ENCODE results near the gene PPP4C.

DNA sequence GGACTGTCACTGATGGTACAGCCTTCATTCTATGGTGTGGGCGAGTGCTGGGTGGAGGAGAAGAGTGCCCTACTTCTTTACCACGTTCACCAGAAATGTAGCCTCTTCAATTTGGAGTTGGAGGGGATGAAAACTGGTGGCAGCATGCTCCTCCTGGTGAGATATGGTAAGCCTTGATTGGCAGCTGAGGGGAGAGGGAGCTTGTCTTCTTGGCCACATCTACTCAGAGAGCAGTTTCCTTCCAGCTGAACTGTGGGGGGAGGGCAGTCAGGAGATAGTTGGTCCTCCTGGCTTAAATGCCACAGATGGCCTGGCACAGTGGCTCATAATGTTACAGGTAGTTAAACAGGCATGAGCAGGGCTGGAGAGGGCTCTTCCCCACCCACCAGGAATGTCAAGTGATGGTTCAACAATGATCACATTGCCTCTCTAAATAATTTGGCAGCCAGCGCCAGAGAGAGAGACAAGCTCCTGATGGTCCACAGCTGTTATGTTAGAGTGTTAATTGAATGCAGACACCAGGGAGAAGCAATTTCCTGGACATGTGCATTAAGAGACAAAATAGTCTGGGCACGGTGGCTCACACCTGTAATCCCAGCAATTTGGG, 56.2 kb downstream of the PPP4C start:
- TF ChIP-seq, protein P1, sequence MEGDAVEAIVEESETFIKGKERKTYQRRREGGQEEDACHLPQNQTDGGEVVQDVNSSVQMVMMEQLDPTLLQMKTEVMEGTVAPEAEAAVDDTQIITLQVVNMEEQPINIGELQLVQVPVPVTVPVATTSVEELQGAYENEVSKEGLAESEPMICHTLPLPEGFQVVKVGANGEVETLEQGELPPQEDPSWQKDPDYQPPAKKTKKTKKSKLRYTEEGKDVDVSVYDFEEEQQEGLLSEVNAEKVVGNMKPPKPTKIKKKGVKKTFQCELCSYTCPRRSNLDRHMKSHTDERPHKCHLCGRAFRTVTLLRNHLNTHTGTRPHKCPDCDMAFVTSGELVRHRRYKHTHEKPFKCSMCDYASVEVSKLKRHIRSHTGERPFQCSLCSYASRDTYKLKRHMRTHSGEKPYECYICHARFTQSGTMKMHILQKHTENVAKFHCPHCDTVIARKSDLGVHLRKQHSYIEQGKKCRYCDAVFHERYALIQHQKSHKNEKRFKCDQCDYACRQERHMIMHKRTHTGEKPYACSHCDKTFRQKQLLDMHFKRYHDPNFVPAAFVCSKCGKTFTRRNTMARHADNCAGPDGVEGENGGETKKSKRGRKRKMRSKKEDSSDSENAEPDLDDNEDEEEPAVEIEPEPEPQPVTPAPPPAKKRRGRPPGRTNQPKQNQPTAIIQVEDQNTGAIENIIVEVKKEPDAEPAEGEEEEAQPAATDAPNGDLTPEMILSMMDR (IDR thresholded peaks at IDR 0.05; ENCODE audit: low read depth, low read length, poor library complexity, severe bottlenecking): no peak
- TF ChIP-seq EZH2phosphoT487 (IDR thresholded peaks at IDR 0.05; ENCODE audit: borderline replicate concordance, low read length): no peak

All from DOHH2 (cell line).